ENCODE measurements around the gene ADCY3. TPM values are rescaled to one million over a fixed set of nuclear protein-coding genes. Genes with fewer than 3 reads are reported as not detected.
A peak's percentile ranks its signal among the peaks of the same experiment; 100 is the strongest.

The ADCY3 gene
- total and polyA plus RNA-seq, 9 of the 15 experiments (the other 6 are each of a cell fraction or from before 2014, with no cell fraction given), result 1.5 to 54.8 (median 26.3) TPM

- TF ChIP-seq MNT (conservative IDR thresholded peaks at IDR 0.05), result 0 out of 4 replicates have a peak, but pooled peaks of 1 of the 2 experiments have one; percentile 5
- TF ChIP-seq SMAD3 (CRISPR knock-in tag; conservative IDR thresholded peaks at IDR 0.05), result no peak
- TF ChIP-seq L3MBTL2 (IDR thresholded peaks at IDR 0.05), result peak; percentile 87
- no peak for TF ChIP-seq RFX1 (IDR thresholded peaks at IDR 0.05)
- TF ChIP-seq ZNF592 (IDR thresholded peaks at IDR 0.05), result peak; percentile 40; the same call in 1 of the 2 replicates
- peak; percentile 71 for TF ChIP-seq POLR2G (IDR thresholded peaks at IDR 0.05; ENCODE audit: low read depth, low read length)
- TF ChIP-seq ZNF316 (IDR thresholded peaks at IDR 0.05), result no peak
- no peak for TF ChIP-seq NFYB (IDR thresholded peaks at IDR 0.05; ENCODE audit: extremely low read depth, insufficient read length)
- 0 out of 2 replicates have a peak, but pooled peaks have one; percentile 62 for TF ChIP-seq GATAD2B (IDR thresholded peaks at IDR 0.05; ENCODE audit: borderline replicate concordance)
- no peak for TF ChIP-seq CAMTA2 (CRISPR knock-in tag; conservative IDR thresholded peaks at IDR 0.05)
- TF ChIP-seq MGA (IDR thresholded peaks at IDR 0.05), result peak; percentile 75
These were observed 435 bp downstream of the ADCY3 start (continued) for GRCh38 chr2:24919506-24920097.
